ENCODE data around the gene PSMD13. TPM values are rescaled to one million over a fixed set of nuclear protein-coding genes. Genes with fewer than 3 reads are reported as not detected.

Gene PSMD13
- total RNA-seq, 1 donor from 2014 or later = 146 TPM

DNA sequence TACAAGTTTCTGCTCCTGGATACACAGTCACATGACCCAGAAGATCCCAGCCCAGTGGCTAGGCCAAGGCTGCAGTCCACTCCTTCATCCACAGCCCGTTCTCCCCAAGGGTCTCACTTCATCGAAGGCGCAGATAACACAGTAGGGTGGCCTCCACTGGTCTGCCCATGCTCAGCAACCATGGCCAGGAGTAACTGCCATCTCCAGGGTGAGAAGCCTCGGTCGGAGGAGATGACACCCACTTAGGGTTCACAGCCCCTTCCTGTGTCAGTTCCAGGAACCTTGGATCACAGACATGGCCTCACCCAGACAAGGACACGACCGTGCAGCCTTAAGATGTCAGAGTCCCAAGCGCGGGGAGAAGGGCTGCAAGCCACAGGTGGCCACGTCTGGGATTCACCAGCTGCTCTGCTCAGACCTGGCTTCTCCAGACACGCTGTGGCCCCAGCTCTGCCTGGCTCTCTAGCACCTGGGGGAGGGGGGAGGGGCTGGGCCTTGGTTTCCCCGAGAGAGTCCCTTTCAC is 32.1 kb upstream of the PSMD13 start:
- Mint-ChIP-seq H3K4me1 (peaks cover 22% of the 10 kb centered on the region), H3K36me3 (ENCODE audit: low read depth) (peaks cover 3% of the 10 kb centered on the region), H3K4me3 (peak overlapping the region; percentile 73), H3K27ac (ENCODE audit: unreplicated experiment) (no peak overlapping the region), H3K9me3 (no peaks in the 10 kb centered on the region), H3K27me3 (ENCODE audit: low read depth) (peaks cover 4% of the 10 kb centered on the region)
- DNase-seq (ENCODE audit: low read depth, low spot score) = no peak
- no peak for TF ChIP-seq CTCF (conservative IDR thresholded peaks at IDR 0.05)

GRCh38 chr11:205221-206001 is 31.4 kb upstream of the PSMD13 start:
- no peak for DNase-seq (ENCODE audit: low read depth, low spot score)
- H3K27ac Mint-ChIP-seq (ENCODE audit: unreplicated experiment) = no peak overlapping the region

DNA sequence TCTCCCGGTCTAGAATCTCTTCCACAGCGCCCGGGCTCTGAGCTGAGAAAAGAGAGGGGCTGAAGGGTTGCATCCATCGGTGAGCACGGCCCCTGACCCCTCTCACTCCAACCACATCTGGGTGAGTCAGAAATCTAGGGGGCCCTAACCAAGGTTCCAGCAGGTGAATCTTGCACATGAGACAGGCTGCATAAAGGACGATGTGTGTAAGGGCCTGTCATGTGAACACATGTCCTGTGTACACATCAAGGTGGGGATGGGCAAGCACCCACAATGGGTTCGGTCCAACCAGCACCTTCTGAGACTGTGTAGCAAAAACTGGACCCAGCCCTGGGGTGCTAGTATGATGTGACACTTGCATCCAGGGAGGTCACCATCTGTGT is 30.8 kb upstream of the PSMD13 start:
- H3K27ac Mint-ChIP-seq (ENCODE audit: unreplicated experiment) = no peak overlapping the region
- no peak for DNase-seq (ENCODE audit: low read depth, low spot score)
- no peaks in the 10 kb centered on the region for H3K9me3 Mint-ChIP-seq
- no peak for TF ChIP-seq CTCF (conservative IDR thresholded peaks at IDR 0.05)
- H3K4me3 Mint-ChIP-seq = peak overlapping the region; percentile 94
- peaks cover 3% of the 10 kb centered on the region for H3K36me3 Mint-ChIP-seq (ENCODE audit: low read depth)
- H3K4me1 Mint-ChIP-seq = peaks cover 28% of the 10 kb centered on the region
- peaks cover 4% of the 10 kb centered on the region for H3K27me3 Mint-ChIP-seq (ENCODE audit: low read depth)

More at GRCh38 chr11:205221-206001, 31.4 kb upstream of the PSMD13 start:
- H3K4me1 Mint-ChIP-seq = peaks cover 28% of the 10 kb centered on the region
- no peaks in the 10 kb centered on the region for H3K9me3 Mint-ChIP-seq
- peaks cover 3% of the 10 kb centered on the region for H3K36me3 Mint-ChIP-seq (ENCODE audit: low read depth)
- peak overlapping the region; percentile 94 for H3K4me3 Mint-ChIP-seq
- H3K27me3 Mint-ChIP-seq (ENCODE audit: low read depth) = peaks cover 4% of the 10 kb centered on the region
- TF ChIP-seq CTCF (conservative IDR thresholded peaks at IDR 0.05) = no peak

DNA sequence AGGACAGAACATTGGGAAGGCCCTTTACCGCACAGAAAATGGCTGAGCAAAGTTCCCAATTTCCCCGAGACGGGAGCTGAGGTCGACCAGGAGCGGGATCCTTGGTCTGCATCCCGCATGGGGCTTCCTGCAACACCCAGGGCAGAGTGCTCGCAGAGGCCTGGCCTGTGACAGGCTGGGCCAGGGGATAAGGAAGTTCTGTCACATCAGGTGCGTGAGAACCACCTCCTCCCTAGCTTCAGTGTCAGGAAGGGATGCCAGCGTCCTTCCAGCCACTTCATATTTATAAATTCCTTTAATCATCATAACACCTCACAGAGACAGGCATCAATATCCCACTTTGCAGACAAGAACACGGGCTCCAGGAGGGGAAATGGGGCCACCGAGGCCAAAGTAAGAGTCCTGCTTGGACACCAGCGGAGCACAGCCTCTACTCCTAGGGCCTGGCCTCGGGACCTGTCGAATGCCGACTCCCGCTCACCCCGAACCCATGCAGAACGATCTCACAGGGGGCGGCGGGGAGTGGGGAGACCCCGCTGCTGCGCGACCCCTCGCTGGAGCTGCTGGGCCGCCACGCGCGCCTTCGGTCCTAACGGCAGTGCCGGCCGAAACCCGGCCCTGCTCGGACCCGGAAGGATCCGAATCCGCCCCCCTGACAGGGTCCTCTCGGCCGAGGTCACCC is 30.1 kb upstream of the PSMD13 start:
- peak overlapping the region; percentile 100 for H3K4me3 Mint-ChIP-seq

More for the DNA sequence above, 30.1 kb upstream of the PSMD13 start:
- TF ChIP-seq CTCF (conservative IDR thresholded peaks at IDR 0.05) = no peak
- Mint-ChIP-seq H3K9me3 (no peaks in the 10 kb centered on the region), H3K27ac (ENCODE audit: unreplicated experiment) (no peak overlapping the region), H3K36me3 (ENCODE audit: low read depth) (peaks cover 7% of the 10 kb centered on the region), H3K27me3 (ENCODE audit: low read depth) (peaks cover 4% of the 10 kb centered on the region), H3K4me1 (peaks cover 32% of the 10 kb centered on the region)
- DNase-seq (ENCODE audit: low read depth, low spot score) = no peak
